ENCODE data around the gene EFNA3. TPM values are rescaled to one million over a fixed set of nuclear protein-coding genes. Genes with fewer than 3 reads are reported as not detected.

The EFNA3 gene
- total RNA-seq, 1 donor from 2014 or later: 1.1 TPM

- no peak for DNase-seq (ENCODE audit: low spot score)
Measured at GRCh38 chr1:155083865-155084721, 5.5 kb downstream of the EFNA3 start.

- DNase-seq (ENCODE audit: low spot score): peak; percentile 95
Measured at GRCh38 chr1:155084722-155085503, 6.3 kb downstream of the EFNA3 start.

GRCh38 chr1:155085504-155086127 lies 7.0 kb downstream of the EFNA3 start:
- DNase-seq (ENCODE audit: low spot score): peak; percentile 87

- DNase-seq (ENCODE audit: low spot score): no peak
Measured at GRCh38 chr1:155086128-155086741, 7.6 kb downstream of the EFNA3 start.

- no peak for DNase-seq (ENCODE audit: low spot score)
Measured at GRCh38 chr1:155086856-155087535, 8.4 kb downstream of the EFNA3 start.

GRCh38 chr1:155091071-155092051 lies 12.7 kb downstream of the EFNA3 start:
- peak; percentile 82 for DNase-seq (ENCODE audit: low spot score)

GRCh38 chr1:155092131-155092530 lies 13.5 kb downstream of the EFNA3 start:
- no peak for DNase-seq (ENCODE audit: low spot score)

GRCh38 chr1:155092641-155093040 lies 14.0 kb downstream of the EFNA3 start:
- no peak for DNase-seq (ENCODE audit: low spot score)

GRCh38 chr1:155093911-155094621 lies 15.4 kb downstream of the EFNA3 start:
- no peak for DNase-seq (ENCODE audit: low spot score)

- no peak for DNase-seq (ENCODE audit: low spot score)
Measured at GRCh38 chr1:155094622-155094948, 15.9 kb downstream of the EFNA3 start.

- no peak for DNase-seq (ENCODE audit: low spot score)
Measured at GRCh38 chr1:155099331-155099730, 20.7 kb downstream of the EFNA3 start.

- DNase-seq (ENCODE audit: low spot score): no peak
Measured at GRCh38 chr1:155103325-155103724, 24.7 kb downstream of the EFNA3 start.

- DNase-seq (ENCODE audit: low spot score): no peak
Measured at GRCh38 chr1:155104605-155105534, 26.2 kb downstream of the EFNA3 start.

- DNase-seq (ENCODE audit: low spot score): no peak
Measured at GRCh38 chr1:155105604-155106011, 27.0 kb downstream of the EFNA3 start.

- no peak for DNase-seq (ENCODE audit: low spot score)
Measured at GRCh38 chr1:155106862-155107261, 28.2 kb downstream of the EFNA3 start.

GRCh38 chr1:155107309-155108264 lies 28.9 kb downstream of the EFNA3 start:
- DNase-seq (ENCODE audit: low spot score): no peak

GRCh38 chr1:155108296-155108695 lies 29.7 kb downstream of the EFNA3 start:
- no peak for DNase-seq (ENCODE audit: low spot score)

Measured in ureter (tissue), 1 donor.